ENCODE data around the gene OPTC. TPM values are rescaled to one million over a fixed set of nuclear protein-coding genes. Genes with fewer than 3 reads are reported as not detected.

The OPTC gene
- total and polyA plus RNA-seq, 2 of the 8 experiments (the other 6 are each of a cell fraction or from before 2014, with no cell fraction given), result 1.1 to 4.0 TPM

DNA sequence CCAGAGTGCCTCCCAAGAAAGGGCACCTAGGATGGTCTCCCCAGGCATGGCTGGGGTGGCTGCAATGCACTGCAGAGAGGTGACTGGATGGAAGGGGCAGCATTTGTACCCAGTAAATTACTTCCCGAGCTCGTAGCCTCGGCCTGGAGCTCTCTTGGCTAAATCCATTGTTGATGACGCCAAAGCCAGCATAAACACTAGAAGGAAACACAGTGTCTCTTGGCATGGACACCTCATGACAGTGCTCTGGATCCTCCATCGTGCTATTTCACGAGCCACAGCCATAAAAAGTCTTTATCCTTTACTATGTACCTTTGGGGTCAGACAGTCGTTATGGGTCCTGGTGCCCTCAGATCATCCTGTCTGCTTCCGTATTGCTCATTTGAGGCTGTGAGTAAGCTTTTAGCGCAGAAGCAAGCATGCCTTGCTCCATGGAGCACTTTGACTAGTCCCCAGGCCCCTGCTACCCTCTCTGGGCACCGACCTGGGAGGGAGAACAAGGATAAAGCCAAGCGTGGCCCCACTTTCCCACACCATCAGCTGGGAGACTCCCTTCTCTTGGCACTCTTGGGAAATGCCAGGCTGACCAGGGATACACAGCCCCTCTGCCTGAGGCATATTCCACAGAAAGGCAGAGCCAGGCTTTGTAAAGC, 28.7 kb upstream of the OPTC start:
- H3K4me3 ChIP-seq (ENCODE audit: extremely low read depth in 1 of 4, insufficient read depth in 2 of 4, low read depth in 3 of 4, low read length in 4 of 4), result no peak overlapping the region
- H2BK12ac ChIP-seq (ENCODE audit: low read depth, low read length), result peak overlapping the region; percentile 60; the same call in 1 of the 2 replicates
- no peak overlapping the region for H3K4me2 ChIP-seq (ENCODE audit: insufficient read depth in 1 of 2, low read depth in 2 of 2, low read length in 2 of 2)
- POLR2A ChIA-PET (ENCODE audit: partially characterized antibody), result no interaction called here
- no peak overlapping the region for H3K4ac ChIP-seq (replicated peaks; ENCODE audit: insufficient read length, low read depth, low read length)
- H4K5ac ChIP-seq (ENCODE audit: insufficient read length, low read depth, low read length), result no peak overlapping the region
- H4K20me1 ChIP-seq (replicated peaks in 1 of 2; ENCODE audit: control insufficient read depth in 1 of 2, insufficient read depth in 2 of 2, low read length in 2 of 2), result no peaks in the 10 kb centered on the region
- 91% methylated on average over 11 of the region's 11 CpGs; no CpG with 5 or more reads in 1 of the 2 experiments for WGBS, 2 experiments (ENCODE audit: extremely low coverage in 1 of 2, insufficient coverage in 1 of 2, insufficient read length in 1 of 2, insufficient replicate concordance in 2 of 2, low coverage in 1 of 2, low lambda C conversion rate in 2 of 2, missing lambda C conversion rate in 1 of 2)
- no peak overlapping the region for H3K14ac ChIP-seq (ENCODE audit: insufficient read length)
- no peaks in the 10 kb centered on the region for H3K23me2 ChIP-seq (ENCODE audit: low read depth, low read length)
- H2BK20ac ChIP-seq (ENCODE audit: low read length), result no peak overlapping the region
- no peak overlapping the region for H2AK5ac ChIP-seq (ENCODE audit: low read depth, low read length)
- H4K8ac ChIP-seq (ENCODE audit: extremely low read depth, insufficient read depth, low read length), result peak overlapping the region; percentile 62; the same call in 1 of the 2 replicates
- no peak overlapping the region for H3K9ac ChIP-seq (replicated peaks in 1 of 4; ENCODE audit: extremely low read depth in 1 of 4, low read depth in 3 of 4, low read length in 3 of 4)
- no peaks in the 10 kb centered on the region for H3K79me2 ChIP-seq (ENCODE audit: control insufficient read depth in 1 of 2, insufficient read depth in 2 of 2, low read length in 2 of 2)
- H3K9me3 ChIP-seq (ENCODE audit: insufficient read depth in 2 of 2, low read depth in 1 of 2, low read length in 1 of 2), result no peaks in the 10 kb centered on the region
- H3K36me3 ChIP-seq (ENCODE audit: control insufficient read depth in 2 of 4, insufficient read depth in 4 of 4, low read length in 3 of 4), result no peaks in the 10 kb centered on the region
- no peak overlapping the region for H2BK5ac ChIP-seq (ENCODE audit: low read depth, low read length)
- no peak for FAIRE-seq
- no peaks in the 10 kb centered on the region; a peak in 1 of 7 replicates for H3K27me3 ChIP-seq (replicated peaks in 1 of 4; ENCODE audit: control insufficient read depth in 3 of 4, extremely low read depth in 1 of 4, insufficient read depth in 3 of 4, low read length in 3 of 4)
- H2BK120ac ChIP-seq (replicated peaks; ENCODE audit: low read depth, low read length), result no peak overlapping the region
- H3K23ac ChIP-seq (ENCODE audit: insufficient read length), result no peak overlapping the region
- no peaks in the 10 kb centered on the region for H3K79me1 ChIP-seq (ENCODE audit: low read depth, low read length)
- peak overlapping the region; percentile 38; the same call in 1 of the 2 replicates for H3K18ac ChIP-seq (ENCODE audit: extremely low read depth, low read length)
- no peak overlapping the region for H3K56ac ChIP-seq (replicated peaks; ENCODE audit: insufficient read length, low read depth, low read length)
- no peak for DNase-seq (ENCODE audit: low read depth in 1 of 2, low spot score in 2 of 2)
- 0 out of 2 replicates have a peak overlapping the region, but pooled peaks have one; percentile 31 for H2BK15ac ChIP-seq (ENCODE audit: low read length)
- H3K27ac ChIP-seq (ENCODE audit: low read depth, low read length), result no peak overlapping the region
- peak overlapping the region; percentile 51 for H4K91ac ChIP-seq (replicated peaks; ENCODE audit: insufficient read length, low read length)
- CTCF ChIA-PET (ENCODE audit: partially characterized antibody), result interaction anchor here (0.7 to 23.5 kb wide), 13 partner anchors 11 to 249 kb away, joined by 3 to 330 read pairs (median 5); partner anchors contain the start of genes FMOD and PRELP
- H3K4me1 ChIP-seq (replicated peaks in 1 of 4; ENCODE audit: control insufficient read depth in 3 of 4, insufficient read depth in 4 of 4, low read length in 3 of 4), result peaks cover 0 to 10% (median 3%) of the 10 kb centered on the region in 4 experiments; a peak in 4 of 7 replicates
- no peak overlapping the region for H2AFZ ChIP-seq (ENCODE audit: low read length)
- no peak for TF ChIP-seq BRCA1 (IDR thresholded peaks at IDR 0.05; ENCODE audit: low read depth, low read length)
- no peak for TF ChIP-seq RXRA (IDR thresholded peaks at IDR 0.05; ENCODE audit: insufficient read depth, low read depth, low read length)
- no peak for TF ChIP-seq ATF3 (IDR thresholded peaks at IDR 0.05; ENCODE audit: insufficient read depth, low read depth, low read length)
- TF ChIP-seq BACH1 (IDR thresholded peaks at IDR 0.05; ENCODE audit: low read length), result no peak
- TF ChIP-seq CREB1 (IDR thresholded peaks at IDR 0.05), result no peak
- TF ChIP-seq PHF8 (conservative IDR thresholded peaks at IDR 0.05; ENCODE audit: low read depth, low read length), result no peak
- TF ChIP-seq CTBP2 (IDR thresholded peaks at IDR 0.05; ENCODE audit: borderline replicate concordance, insufficient read depth, insufficient read length, low read length), result no peak
- TF ChIP-seq HDAC2 (IDR thresholded peaks at IDR 0.05; ENCODE audit: borderline replicate concordance in 1 of 2, low read depth in 2 of 2, low read length in 2 of 2), result no peak
- TF ChIP-seq SP1 (IDR thresholded peaks at IDR 0.05; ENCODE audit: low read depth, low read length), result no peak
